Effector CD8-positive, alpha-beta T cell (primary cell): Measurements from ENCODE around the gene C1orf21.

Experiments used
- DNase-seq: peaks from one replicate; lab custom pipeline; 2025; lab: John Stamatoyannopoulos, UW

Gene C1orf21

DNA sequence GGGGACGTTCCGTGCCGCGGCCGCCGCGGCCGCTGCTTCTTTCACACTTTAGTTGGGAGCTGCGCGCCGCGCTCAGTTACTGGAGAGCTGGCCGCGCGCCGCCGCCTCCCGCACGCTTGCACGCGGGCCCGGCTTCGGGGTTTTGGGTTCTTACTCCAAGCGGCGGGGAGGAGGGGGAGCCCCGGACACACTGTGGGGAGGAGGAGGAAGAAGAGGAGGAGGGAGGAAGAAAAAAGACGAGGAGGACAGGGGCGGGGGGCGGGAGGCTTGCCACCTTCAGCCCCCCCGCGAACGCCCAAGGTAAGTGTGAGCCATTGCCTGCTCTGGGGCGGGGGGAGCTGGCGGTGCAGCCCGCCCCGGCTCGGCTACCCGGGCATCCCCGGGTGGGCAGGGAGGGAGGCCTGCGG is 243 bp downstream of the C1orf21 start:
- DNase-seq, result no peak

DNA sequence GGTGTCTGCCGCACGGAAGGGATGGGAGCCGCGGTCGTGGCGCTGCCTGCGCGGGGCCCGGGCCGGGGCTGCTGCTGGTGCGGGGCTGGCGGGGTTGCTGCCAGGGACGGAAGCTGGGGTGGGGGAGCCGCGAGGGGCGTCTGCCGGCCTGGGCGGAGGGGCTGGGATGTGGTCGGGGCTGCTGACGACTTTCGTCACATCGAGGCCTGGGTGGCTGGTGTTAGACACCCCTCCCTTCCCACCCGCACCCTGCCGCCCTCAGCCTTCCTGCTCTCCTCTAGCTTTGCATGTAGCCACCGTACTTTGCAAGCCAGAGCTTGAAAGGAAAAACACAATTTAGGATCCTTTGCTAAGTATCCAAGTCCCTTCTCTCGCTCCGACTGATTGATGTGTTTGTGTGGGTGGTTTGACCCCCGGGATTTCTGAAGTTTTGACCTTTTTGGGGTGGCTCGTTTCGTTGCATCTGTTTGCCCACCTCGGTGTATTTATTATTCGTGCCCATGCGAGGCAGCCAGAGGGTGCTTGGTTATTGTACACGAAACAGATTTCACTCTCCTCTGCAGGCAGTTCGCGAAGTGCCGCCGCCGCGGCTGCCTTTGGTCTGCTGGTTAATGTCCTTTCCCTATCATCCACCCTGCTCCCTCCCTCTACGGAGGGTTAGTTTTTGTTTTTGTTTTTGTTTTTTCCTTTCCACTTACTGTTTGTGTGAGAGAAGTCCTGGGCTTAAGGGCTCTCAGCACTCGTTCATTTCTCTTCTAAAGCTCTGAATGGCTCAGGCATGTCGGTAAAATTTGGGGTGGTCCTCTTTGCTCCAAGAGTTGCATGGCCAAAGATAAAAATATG is 868 bp downstream of the C1orf21 start:
- DNase-seq, result no peak

DNA sequence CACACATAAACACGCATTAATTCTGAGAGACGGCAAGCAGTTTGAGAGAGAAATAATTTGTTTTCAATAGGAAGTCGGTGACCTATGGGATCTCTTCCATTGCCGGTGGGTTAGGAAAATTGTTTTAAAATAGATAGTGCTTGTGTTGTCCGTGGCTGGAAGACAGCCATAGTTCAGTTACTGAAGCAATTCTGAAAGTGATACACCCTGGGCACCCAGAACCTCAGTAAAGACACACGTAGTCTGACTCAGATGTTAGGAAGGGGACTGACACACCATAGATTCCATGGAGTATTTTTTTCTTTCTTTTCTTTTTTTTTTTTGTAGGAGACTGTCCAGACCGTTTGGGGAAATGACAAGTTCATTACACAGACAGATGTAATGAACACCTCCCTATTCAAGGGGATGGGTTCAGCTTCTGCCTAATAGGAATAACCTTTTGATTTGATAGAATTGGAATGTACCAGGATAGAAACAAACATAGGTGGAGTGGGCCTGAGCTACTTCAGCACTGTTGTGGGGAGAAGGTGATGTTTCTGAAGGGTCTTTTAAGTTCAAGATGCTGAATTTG is 1.6 kb downstream of the C1orf21 start:
- DNase-seq, result no peak

DNA sequence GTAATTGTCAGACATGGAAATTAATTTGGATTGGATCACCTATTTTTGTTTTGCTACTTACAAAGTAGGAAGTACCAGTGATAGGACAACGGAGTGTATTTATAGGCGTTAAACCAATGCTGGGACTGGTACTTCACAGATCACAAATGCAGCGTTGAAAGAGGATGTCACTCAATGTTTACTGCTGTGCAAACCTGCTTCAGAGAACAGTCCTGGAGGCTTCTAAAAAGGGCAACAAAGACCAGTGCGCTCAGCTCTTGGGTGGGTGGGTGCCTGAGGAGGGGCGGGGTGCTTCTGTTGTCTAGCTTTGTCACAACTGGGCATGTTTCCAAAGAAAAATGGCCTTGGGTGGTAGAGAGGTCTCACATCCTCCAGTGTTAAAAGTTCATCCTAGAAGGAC is 2.1 kb downstream of the C1orf21 start:
- no peak for DNase-seq

DNA sequence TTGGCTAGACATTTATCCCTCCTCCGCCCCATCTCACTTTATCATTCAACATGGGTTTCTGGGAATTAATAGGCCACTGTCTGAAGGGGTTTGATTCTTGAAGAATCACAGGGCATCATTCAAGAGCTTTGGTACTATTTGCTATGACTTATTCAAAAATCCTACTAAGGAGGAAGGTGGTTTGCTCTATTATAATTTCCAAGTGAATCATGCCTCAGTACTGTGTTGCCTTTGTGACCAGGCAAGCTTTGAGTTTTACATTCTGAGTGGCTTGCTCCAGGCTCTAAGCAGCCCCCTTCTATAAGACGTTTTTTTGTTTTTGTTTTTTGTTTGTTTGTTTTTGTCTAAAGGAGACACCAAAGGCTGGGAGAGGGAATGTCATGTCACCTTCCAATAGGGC is 2.6 kb downstream of the C1orf21 start:
- no peak for DNase-seq

DNA sequence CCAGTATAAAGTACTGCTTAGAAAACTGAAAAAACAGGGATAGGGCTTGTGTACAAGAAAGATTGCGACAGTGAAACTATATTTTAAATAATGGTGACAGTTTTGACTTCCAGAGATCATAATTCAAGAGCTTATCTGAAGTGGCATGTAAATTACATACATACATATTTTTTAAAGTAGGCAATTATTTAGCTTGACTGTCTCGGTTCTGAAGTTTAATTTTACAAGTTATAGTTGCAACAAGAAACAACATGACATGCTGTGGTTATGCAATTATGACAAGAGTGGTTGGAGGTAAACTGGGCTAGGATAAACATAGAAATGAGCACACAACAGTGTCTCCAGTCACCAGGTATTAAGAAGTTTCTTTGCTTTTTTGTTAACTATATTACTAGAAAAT is 4.1 kb downstream of the C1orf21 start:
- DNase-seq, result no peak

DNA sequence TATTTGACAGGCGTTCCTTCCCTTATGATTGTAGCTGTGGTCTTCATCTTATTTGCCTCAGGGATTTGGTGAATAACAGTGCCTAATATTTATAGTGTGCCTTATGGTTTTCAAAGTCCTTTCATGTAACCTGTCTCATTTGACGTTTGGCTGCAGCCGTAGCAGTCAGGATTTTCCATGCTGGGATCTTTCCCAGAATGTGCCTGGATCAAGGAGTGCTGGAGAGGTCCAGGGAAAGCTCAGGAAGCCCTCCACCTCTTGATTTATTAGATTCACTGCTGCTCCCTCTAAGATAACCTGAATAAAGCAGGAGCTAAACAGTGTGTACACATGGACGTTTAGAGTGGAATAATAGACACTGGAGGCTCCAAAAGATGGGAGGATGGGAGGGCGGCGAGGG is 5.2 kb downstream of the C1orf21 start:
- no peak for DNase-seq

DNA sequence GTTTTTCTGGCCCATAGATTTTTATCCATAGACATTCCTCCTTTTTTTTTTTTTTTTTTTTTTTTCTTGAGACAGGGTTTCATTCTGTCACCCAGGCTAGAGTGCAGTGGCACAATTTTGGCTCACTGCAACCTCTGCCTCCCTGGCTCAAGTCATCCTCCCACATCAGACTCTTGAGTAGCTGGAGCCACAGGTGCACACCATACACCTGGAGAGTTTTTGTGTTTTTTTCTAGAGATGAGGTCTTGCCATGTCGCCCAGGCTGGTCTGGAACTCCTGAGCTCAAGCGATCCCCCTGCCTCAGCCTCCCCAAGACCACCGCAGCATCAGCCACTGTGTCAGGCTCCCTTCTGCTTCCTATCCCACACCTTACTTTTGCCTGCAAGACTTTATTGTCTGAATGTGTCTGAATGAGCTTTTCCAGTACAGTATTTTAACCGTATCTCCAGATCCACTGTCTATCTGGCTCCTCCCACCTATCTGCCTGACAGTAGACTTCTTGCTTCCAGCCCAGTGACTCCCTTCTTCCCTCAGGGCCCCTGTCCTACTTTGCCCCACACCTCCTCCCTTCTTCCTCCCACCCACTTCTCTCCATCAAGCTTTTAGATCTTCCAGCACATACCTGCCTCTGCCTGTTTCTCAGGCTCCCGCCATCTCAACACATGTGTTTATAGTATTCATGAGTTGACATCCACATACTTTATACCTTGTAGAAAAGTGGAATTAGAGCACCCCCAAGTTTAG is 6.1 kb downstream of the C1orf21 start:
- DNase-seq, result no peak

DNA sequence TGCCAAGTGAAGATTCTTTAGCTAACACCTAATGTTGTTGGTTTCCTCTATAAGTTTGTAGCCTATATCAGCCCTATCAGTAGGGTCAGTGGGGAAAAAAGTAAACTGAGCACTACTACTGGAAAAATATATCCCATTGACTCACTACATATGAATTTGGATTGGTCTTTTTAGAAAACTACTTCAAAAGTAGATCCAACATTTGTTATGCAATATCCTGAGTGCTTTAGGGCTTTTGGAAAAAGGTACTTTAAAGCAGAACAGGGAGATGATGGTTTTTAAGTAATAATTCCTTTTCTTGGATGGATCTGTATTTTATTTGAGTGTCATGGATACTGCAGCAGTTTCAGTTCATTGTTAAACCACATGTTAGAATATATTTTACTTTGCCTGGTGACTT is 7.1 kb downstream of the C1orf21 start:
- no peak for DNase-seq

DNA sequence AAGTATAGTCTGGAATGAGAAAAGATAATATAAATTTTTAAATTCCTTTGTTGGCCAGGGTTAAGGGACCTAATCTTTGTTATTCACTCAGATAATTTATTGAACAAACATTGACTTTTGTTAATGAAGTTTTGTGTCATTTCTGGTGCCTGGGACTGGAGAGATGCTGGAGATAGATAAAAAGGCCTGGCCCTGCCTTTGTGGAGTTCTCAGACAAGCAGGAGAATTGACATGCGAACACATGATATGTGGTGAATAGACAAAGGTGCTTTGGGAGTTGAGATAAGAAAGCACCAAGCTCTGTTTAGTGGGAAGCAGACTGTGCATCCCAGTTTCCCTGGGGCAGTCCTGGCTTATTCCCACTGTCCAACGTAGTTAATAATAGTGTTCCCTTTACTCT is 8.5 kb downstream of the C1orf21 start:
- no peak for DNase-seq

DNA sequence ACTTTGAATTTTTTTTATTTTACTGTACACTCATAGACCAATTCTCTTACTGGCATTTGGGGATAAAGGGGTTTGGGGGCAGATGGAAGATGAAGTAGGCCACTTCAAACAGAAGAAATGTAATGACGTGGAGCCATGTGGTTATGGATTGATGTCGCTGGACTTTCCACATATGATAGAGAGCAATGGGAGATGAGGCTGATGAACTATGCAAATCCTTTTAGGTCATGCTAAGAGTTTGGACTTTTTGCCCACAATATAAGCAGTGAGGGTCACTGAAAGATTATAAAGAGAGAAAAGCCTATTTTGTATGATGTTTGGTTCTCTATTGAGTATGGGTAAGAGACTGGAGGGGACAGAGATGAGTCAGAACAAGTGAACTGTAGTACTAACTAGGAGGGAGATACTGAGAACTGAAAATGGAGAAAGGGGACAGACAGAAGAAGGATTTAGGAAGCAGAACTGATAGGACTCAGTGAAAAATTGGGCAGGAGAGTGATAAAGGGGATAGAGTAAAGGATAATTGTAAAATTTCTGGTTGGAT is 9.2 kb downstream of the C1orf21 start:
- no peak for DNase-seq

DNA sequence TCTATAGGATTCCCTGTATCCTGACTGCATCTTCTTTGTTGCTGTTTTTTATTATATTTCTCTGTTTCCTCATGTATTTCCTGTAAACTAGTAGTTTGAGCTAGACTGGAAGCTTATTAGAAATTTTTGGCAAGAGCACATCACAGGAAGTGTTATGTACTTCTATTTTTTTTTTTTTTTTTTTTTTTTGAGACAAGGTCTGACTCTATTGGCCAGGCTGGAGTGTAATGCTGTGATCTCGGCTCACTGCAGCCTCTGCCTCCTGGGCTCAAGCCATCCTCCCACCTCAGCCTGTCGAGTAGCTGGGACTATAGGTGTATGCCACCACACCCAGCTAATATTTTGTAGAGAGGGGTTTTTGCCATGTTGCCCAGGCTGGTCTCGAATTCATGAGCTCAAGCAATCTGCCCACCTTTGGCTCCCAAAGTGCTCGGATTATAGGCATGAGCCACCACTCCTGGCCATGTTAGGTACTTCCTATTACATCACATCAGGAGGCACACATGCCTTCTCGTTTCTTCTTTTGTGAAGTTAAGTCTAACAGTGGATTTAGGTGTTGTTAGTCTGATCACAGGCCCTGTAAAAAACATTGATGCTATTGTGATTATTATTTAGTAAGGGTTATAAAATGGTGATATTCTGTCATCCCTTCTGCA is 12.5 kb downstream of the C1orf21 start:
- DNase-seq, result no peak

DNA sequence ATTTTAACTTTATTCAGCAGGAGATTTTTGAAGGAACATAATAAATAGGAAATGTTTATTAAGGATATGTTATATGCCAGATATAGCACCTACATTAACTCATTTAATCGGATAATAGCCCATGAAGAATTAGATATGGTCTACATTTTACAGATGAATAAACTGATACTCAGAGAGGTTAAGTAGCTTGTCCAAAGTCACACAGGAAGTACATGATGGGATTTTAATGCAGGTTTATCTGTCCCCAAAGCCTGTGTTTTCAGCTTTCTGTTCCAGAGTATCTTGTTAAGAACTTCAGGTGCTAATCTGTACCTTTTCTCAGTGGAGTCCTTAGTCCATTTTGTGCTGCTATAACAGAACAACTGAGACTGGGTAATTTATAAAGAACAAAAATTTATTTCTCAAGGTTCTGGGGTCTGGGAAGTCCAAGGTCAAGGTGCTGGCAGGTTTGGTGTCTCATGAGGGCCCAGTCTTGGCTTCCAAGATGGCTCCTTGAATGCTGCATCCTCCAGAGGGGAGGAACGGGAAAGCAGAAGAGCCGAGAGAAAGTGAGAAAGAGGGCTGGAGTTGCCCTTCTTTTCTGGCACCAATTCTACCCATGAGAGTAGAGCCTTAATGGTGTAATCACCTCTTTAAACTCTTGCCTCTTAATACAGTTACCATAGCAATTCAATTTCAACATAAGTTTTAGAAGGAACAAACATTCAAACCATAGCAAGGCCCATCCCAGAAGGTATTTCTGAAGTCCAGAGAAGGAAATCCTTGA is 17.3 kb downstream of the C1orf21 start:
- DNase-seq, result no peak

DNA sequence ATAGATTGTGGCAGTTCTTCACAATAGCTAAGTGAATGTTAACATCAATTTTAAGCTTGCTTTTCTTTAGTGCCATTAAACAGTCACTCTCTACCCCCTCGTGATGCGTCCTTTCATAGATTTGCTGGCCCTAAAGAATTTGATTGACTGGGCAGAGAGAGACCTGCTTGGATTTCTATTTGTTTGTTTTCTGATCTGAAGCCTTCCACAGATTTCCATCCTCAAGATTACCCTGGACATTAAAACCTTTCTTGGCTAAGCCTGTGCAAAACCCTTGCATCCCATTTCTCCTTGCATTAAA is 17.8 kb downstream of the C1orf21 start:
- DNase-seq, result no peak

DNA sequence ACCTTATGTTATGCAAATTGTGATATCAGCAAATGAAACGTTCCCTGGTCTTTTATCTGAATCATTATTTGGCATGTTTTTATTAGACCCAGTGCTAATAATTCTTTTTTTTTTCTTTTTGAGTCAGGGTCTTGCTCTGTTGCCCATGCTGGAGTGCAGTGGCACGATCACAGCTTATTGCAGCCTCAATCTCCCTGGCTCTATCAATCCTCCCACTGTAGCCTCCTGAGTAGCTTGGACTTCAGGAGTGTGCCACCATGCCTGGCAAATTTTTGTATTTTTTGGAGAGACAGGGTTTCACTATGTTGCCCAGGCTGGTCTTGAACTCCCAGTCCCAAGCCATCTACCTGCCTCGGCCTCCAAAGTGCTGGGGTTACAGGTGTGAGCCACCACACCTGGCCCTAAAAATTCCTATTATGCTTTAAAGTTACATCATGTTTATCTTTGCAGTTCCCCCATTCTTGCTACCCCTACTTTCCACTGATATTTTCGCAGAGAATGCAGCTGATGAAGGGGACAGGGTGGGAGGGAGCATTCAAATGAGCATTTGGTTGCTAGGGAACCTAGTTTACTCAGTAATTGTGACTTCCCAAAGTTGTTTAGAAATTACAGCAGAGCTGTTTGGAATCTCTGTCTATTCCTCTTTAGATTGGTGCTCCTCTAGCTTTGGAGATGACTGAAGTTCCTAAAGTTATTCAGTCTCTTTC is 18.4 kb downstream of the C1orf21 start:
- no peak for DNase-seq

DNA sequence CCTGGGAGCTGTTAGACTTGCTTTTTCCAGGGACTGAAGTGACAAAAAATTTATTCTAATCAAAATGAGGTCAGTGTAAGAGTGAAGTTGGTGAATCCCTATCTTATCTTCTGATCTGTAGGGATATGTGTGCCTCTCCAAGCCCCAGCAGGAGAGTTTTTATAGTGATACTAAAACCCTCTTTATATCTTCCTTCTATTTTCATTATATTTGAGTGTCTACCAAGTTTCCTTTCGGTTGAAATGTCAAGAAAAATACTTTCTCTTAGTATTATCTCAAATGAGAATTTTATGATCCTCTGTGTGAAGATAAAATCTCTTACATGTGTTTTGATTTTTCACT is 18.9 kb downstream of the C1orf21 start:
- no peak for DNase-seq

DNA sequence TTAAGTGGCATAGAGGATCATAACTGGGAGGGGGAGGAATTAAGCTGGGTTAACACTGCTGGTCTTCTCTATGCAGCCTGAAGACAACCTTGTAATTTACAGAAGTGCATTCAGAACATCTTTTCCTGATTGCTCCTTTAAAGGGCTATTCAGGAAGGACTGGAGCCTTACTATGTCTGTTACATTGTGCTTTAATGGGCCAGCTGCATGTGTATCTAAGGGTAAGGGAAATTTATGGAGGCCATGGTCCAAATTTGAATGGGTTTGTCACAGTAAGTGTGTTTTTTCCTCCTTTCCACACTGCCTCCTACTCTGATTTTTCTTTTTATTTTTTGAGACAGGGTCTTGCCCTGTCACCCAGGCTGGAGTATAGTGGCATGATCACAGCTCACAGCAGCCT is 19.6 kb downstream of the C1orf21 start:
- DNase-seq, result no peak

DNA sequence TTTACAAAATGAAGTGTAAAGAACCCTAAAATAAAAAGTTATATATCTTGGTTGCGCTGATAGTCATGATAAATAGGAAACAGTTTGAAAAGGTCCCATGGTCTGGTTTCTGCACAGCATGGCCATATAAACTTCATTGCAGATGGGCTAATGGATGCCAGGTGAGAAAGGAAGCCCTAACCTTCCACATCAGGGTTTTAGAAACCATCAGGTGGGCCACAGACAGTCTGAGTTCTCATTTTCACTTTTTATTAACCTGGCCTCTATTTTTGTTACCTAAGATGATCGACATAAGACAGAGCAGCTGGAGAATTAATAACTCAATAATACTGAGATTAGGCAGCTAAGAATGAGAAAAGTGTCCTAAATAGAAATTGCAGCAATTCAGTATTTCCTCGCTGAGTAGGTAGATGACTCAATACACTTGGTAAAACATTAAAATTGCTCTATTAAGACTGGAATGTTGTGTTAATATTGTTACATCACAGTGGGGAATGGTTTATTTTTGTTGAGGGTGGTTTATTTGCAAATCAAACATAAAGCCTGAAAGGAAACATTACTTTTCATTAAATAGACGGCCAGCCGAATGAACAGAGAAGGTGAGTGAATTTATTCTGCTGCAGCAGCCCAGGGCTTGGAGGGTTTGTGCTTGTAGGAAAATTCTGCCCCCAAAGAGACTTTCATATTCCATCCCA is 21.1 kb downstream of the C1orf21 start:
- no peak for DNase-seq

DNA sequence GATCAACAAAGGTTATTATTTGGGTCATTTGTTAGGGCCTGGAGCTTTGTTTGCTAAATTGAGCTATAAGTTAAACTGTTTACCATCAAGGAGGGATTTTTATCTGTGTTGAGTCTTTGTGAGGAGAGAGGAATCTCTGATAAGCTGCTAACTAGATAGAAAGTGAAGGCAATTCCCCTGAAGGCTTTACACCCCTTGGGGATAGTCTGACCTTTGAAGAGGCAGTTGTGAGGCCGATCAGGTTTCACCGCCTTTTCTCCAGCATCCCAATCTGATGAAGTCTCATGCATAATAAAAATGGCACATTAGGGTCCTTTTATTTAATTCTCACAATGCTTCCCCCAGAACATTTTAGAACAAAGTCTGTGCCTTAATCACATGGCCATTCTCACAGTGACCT is 21.8 kb downstream of the C1orf21 start:
- no peak for DNase-seq

DNA sequence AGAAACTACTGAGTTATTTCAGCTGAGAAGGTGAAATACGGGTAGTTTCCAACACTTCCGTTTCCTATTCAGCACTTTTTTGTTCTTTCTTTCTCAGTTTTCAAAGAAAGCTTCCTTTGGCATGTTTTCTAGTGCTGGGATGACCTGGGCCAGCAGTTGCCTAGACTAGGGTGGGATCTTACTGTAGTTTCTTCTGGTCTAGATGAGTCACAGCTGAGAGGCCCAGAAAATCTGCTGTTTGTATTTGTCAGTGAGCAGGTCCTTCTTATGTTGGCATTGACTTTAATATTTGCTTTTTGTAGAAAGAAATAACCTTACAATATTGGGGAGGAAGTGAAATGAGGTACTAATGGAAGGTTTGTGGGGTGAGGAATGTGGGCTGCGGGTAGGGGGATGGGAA is 22.2 kb downstream of the C1orf21 start:
- DNase-seq, result no peak

DNA sequence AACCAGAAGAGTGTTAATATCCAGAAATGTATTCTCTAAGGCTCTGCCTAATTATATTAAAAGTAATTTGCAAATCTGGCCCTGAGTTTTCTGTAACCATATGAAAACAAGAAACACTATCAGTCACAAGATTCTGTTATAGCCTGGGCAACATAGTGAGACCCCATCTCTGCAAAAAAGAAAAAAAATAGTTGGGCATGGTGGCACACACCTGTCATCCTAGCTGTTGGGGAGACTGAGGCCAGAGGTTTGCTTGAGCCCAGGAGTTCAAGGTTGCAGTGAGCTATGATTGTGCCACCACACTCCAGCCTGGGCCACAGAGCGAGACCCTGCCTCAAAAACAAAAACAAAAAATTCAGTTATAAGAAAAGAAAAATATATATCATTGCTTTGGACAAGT is 25.6 kb downstream of the C1orf21 start:
- DNase-seq, result no peak
